Activated CD4-positive, alpha-beta T cell treated with anti-CD3 and anti-CD28 coated beads, Interleukin-2, Interleukin-6, amounts not matched to agents 100 ng/mL and 50 ng/mL, durations not matched to agents 16 hours and 8 hours (primary cell): ENCODE results near the gene LHFPL5.

ENCODE experiments used
- DNase-seq: peaks from one replicate; pipeline ENCODE4 v3.0.0-alpha.2; 2020

LHFPL5 gene

DNA sequence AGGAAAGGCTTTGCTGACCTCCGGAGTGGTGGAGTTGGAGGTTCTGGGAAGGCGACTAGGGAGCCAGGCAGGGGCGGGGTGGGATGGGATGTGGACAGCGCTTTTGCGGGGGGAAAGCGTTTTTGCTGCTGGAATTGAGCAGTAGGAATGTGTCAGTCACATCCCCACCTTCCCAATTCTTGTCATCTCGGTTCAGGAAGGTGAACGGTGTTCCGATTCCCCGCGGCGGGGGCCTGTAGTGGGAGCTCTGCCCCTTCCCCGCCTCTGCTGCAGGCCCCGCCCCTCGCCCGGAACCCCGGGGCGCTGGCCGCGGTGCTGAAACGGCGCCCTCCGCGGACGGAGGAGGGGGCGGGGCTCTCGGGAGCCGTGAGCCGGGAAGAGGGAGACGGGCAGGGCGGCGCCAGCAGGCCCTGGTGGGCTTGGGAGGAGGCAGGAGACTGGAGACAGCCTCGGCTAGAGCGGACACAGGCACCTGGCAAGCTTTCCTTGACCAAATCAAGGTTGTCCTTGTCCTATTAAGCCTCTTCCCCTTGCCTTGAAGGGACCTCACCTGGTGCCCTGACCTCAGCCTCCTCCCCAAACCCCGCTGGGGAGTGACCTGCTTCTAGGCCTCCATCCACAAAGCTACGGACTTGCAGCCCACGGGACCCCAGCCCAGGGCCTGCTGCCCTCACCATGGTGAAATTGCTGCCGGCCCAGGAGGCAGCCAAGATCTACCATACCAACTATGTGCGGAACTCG, at the start of gene LHFPL5:
TSS of gene LHFPL5 (plus strand) at position 357 of the 741 bp plus-strand sequence. CDS start at position 676, 319 bp downstream.
- DNase-seq = peak; percentile 54

- peak; percentile 57 for DNase-seq
Measured at GRCh38 chr6:35757456-35758123, 47.6 kb upstream of the LHFPL5 start.

DNA sequence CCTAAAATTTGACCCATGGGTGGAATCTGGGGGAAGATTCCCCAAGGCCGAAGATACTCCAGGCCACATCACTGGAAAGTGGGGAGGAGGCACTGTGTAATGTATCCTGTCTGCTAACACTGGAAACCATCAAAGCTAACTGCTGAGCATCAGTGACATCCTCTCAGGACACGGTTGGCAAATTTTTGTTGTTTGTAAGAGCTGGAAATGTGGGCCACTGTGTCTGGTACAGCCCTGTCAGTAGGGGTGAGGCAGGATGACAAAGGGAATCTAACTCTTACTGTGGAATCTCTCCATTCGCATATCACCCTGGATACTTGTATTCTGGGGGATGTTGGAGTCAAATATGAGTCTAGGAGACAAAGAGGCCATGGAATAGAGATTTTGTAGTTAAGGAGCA, 45.7 kb upstream of the LHFPL5 start:
- no peak for DNase-seq

DNA sequence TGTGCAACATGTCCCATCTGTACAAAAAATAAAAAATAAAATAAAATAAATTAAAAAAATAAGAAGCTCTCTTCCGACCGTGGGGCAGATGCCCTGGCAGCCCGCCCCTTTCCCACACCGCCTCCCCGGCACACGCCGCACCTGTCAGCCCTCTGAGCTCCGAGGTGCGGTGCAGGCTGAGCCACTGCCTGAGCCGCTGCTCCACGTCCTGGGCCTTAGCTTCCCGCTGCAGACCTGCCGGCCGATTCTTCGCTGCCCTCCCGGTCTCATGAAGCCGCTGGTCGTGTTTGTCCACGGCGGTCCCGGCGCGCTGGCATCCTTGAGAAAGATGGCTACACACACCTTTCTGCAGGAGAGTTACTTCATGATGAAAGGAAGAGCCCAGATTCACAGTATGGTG, 39.4 kb upstream of the LHFPL5 start:
- DNase-seq = no peak

- DNase-seq = no peak
Measured at GRCh38 chr6:35769211-35769610, 35.9 kb upstream of the LHFPL5 start.

DNA sequence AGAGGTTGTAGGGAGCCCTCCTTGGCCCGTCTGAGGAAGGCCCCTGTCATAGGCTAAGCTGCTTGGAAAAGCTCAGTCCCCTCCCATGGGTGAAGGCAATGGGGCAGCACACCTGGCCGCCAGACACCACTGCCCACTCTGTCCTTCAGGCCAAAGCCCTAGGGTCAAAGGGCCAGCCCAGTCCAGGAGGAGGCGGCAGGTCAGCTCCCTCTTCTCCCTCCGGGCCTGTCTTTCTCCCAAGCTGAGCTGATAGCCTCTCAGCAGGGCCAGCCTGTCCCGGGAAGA, 33.9 kb upstream of the LHFPL5 start:
- DNase-seq = no peak

DNA sequence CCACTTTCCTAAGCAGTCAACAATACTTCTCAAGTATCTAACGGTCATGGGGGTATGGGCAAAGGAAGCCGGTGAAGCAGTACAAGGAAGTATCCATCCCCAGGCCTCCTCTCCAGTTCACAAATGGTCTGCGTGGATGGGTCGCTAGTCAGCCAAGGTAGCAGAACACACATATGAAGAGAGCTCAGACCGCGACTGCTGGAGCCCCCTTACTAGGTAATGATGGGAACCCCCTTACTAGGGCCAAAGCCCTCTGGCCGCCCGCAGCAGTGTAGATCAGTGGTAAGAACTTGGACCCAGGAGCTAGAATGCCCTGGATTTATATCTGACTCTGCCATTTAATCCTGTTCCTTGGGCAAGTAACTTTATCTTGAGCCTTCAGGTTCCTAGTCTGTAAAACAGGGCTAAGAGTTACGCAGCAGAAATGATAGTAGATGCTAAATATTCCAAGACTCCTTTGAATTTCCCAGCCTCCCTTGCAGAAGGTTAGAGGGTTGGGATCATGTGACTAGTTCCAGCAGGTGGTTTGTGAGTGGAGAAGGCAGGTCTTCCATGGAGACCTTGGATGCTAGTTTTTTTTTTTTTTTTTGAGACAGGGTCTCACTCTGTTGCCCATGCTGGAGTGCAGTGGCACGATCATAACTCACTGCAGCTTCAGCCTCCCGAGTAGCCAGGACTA, 30.9 kb upstream of the LHFPL5 start:
- DNase-seq = no peak

GRCh38 chr6:35775031-35775430, 30.1 kb upstream of the LHFPL5 start:
- no peak for DNase-seq

- DNase-seq = no peak
Measured at GRCh38 chr6:35776364-35777215, 28.6 kb upstream of the LHFPL5 start, which contains the start of gene CLPSL2. Gene CLPSL2, plus strand, starts transcription at chr6:35776598. Its CDS starts 21 bp downstream, at chr6:35776619.

DNA sequence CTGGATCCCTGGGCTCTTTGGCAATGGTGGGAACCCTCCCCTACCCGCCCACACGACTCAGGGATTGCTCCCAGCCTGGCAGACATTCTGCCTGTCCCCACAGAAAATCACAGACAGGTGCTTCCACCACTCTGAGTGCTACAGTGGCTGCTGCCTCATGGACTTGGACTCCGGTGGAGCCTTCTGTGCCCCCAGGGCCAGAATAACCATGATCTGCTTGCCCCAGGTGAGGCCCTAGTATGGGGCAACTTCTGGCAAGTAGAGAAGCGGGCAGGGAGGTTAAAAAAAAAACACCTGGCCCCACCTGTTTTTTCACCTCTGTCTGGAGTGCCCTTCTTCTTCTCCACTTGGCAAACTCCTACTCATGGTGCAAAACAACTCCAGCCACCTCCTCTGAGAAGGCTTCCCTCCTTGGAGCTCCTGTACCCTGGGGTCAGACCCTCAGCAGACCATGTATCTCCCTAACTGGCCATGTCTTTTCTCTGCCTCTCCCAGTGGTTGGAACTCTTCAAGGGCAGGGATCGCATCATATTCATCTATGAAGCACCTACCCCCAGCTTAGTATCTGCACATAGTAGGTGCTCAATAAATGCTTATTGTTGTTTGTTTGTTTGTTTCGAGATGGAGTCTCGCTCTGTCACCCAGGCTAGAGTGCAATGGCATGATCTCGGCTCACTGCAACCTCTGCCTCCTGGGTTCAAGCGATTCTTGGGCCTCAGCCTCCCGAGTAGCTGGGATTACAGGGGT, 27.6 kb upstream of the LHFPL5 start:
- no peak for DNase-seq

- DNase-seq = no peak
Measured at GRCh38 chr6:35778437-35778836, 26.7 kb upstream of the LHFPL5 start.

DNA sequence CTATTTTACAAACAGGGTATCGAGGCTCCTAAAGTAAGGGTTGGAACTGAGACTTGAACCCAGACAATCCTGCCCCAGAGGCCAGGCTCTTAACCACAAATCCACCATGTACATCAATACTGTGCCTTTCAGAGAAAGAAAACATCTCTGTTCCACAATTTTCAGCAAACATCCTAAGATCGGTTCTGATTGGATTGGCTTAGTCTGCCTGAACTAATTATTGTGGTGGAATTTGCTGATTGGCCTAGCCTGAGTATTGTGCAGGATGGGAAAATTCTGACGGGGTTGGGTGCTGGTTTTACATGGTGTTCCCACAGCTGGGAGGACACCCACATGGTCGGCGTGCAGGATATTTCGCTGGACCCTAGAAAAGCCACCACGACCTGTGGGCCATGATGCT, 24.4 kb upstream of the LHFPL5 start, which contains the start of gene CLPSL1:
TSS of gene CLPSL1 (plus strand) at position 301 of the 400 bp plus-strand sequence. CDS start at position 393, 92 bp downstream.
- no peak for DNase-seq

GRCh38 chr6:35781290-35781689, 23.9 kb upstream of the LHFPL5 start:
- DNase-seq = no peak

- no peak for DNase-seq
Measured at GRCh38 chr6:35782424-35782823, 22.7 kb upstream of the LHFPL5 start.

- DNase-seq = no peak
Measured at GRCh38 chr6:35784200-35784599, 21.0 kb upstream of the LHFPL5 start.

GRCh38 chr6:35786272-35786671, 18.9 kb upstream of the LHFPL5 start:
- DNase-seq = no peak

GRCh38 chr6:35786810-35787209, 18.3 kb upstream of the LHFPL5 start:
- DNase-seq = no peak

DNA sequence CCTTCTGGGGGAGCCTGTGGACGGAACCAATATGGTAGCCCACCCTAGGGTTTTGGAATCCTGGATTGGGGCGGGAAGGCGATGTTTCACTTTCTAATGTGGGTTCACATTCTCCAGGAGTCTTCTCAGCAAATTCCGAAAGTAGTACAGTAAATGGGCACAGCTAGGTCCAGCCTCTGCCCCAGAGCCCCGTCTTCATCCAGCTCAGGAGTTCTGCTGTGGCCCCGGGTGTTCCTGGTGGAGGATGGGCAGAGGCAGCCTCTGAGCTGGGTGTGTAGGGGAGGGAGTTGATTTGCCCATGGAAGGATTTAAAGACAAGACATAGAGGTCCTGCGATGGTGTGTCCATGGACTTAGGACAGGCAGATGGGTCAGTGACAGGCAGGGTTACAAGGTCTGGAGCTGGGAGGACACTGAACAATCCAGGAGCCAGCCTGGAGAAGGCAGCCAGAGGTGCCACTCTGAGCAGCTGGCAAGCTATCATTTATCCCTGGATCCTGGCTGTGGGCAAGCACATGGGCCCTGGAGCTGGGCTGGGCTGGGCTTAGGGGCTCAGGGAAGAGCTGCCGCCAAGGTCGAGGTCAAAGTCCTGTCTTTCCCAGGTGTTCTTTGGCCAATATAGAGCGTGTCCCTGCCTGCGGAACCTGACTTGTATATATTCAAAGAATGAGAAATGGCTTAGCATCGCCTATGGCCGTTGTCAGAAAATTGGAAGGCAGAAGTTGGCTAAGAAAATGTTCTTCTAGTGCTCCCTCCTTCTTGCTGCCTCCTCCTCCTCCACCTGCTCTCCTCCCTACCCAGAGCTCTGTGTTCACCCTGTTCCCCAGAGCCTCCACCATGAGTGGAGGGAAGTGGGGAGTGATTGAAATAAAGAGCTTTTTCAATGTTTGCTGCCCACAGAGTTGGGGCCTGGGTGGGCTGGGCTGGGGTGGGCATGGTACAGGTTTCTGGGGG, 17.6 kb upstream of the LHFPL5 start:
- no peak for DNase-seq

GRCh38 chr6:35788423-35788982, 16.6 kb upstream of the LHFPL5 start:
- no peak for DNase-seq

DNA sequence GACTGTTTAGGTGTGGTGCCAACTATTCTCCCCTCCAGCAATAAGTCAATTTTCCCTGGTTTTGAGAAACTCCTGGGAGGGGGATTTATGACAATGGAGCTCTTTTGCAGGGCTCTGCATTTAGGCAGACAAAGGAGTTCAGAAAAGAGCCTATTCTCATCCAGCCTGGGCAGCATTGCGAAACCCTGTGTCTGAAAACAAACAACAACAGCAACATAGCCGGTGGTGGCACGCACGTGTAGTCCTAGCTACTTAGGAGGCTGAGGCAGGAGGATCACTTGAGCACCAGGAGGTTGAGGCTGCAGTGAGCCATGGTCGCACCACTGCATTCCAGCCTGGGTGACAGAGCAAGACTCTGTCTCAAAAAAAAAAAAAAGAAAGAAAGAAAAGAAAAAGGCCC, 14.5 kb upstream of the LHFPL5 start:
- no peak for DNase-seq
